HG03575 (cell line): ENCODE data around the gene BNIPL.

Experiments
- ATAC-seq: cut with Tn5 transposase; IDR thresholded peaks from one replicate; pipeline ENCODE4 v1.9.1; 2021; ENCODE audit not compliant: unreplicated experiment, insufficient number of reproducible peaks, low FRiP score; ENCODE audit errors: extremely low read depth

The BNIPL gene

DNA sequence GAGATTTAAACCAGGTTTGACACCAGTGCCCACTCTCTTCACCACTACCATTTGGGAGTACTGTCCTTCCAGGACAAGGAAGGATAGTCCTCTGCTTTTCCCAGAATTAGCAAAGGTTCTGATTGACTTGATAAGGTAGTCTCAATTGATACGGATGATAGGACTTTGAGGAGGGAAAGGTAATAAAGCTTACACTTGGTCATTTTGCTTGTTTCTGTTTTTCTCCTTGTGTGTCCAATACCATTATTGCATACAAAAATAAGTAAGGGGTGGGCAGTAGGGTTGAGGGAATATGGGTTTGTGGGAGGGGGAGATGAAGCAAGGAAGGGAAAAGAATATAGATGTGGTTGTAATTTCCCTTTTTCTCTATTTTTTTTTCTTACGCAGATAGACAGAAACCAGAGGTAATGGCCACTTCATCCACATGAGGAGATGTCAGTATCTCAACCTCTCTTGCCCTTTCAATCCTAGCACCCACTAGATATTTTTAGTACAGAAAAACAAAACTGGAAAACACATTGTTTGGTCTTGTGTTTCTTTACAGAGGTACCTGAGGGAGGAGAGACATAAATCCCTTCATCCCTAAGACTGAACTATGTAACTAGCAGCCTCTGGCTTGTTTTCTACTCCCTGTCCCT, 13.8 kb downstream of the BNIPL start:
- no peak for ATAC-seq

DNA sequence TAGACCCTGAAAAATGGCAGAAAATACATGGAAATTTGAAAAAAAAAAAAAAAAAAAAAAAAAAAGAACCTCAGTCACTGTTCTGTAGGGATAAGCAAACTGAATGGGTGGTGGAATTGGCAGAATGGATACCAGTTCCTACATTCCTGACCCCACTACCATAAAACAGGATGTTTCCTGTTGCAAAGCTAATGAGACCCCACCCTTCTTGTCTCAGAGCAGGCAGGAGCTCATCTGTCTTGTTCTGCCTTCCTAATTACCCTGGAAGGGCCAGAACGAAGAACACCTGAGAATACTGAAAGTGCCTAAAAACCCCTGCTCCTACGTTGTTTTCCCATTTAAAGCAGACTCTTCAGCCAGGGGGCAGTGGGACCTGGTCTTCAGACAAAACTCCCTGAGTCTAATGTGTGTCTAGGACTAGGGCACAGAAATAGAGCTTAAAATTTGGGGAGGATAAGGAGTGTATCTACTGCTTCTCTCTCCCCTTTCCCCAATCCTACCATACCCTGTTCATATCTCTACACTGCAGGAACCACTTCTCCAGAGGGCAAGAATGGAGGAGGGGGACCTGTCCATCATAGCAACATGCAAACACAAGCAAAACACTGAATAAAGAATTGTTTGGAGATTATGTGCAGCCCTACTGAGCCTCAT, 15.1 kb downstream of the BNIPL start:
- ATAC-seq, result no peak

DNA sequence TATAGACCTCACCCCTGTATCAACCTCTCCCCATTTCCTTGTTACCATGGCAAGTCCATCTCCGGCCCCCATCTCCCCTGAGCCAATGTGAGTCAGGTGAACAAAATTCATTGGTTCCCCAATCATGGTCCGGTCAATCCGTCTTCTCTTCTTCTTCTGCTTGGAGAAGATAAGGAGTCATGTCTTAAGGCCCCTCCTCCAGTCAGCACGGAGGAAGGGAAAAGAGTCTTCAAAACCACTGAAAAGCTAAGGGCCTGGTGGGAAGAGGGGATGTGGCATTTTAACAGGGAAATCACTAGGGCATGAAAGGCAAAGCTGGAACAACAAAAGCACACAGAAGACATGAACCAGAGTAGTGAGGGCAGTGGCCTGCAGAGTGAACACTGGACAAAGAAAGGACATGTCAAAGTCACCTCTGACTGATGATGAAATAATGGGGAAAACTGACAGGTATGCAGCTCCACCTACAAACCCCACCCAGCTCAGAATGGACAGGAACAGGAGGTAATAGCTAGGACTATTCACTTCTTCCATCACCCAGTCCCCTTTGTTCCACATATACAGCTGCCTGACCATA, 18.7 kb downstream of the BNIPL start:
- ATAC-seq, result no peak

DNA sequence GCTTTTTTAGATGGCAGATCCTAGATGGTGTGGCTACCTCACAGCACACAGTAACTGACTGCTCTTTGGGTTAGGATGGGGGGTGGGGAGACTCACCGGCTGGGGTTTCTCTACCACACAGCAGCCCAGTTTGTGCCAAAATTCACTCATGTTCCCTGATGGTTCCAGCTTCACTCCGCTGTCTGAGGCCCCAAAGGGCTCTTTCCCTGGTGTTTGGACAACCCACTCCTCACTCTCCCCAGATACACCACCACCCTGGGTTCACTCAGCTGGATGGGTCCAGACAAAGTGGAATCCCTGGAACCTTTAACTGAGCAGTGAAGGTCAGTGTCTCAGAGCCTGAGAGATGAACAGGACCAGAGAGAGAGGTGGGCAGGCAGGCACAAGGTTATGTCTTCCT, 19.2 kb downstream of the BNIPL start:
- ATAC-seq, result no peak

GRCh38 chr1:151056149-151056548, 19.8 kb downstream of the BNIPL start:
- ATAC-seq, result no peak

DNA sequence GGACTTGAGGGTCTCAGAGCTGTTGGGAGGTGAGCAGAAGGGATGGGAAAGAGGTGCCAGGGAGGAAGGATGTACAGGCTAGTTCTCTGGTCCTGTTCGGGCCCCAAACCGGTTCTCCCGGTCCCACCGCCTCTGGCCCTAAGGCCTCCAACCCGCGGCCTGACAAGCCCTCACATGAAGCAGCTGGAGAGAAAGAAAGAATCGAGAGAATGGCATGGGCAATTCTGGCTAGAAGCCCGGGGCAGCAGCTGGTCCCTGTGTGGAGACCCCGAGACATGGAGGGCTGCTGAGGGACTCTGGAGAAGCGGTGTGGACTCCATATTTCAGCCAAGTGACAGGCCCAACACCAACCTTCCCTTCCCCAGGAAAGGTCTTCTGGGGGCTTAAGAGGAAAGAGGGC, 22.3 kb downstream of the BNIPL start:
- ATAC-seq, result no peak

DNA sequence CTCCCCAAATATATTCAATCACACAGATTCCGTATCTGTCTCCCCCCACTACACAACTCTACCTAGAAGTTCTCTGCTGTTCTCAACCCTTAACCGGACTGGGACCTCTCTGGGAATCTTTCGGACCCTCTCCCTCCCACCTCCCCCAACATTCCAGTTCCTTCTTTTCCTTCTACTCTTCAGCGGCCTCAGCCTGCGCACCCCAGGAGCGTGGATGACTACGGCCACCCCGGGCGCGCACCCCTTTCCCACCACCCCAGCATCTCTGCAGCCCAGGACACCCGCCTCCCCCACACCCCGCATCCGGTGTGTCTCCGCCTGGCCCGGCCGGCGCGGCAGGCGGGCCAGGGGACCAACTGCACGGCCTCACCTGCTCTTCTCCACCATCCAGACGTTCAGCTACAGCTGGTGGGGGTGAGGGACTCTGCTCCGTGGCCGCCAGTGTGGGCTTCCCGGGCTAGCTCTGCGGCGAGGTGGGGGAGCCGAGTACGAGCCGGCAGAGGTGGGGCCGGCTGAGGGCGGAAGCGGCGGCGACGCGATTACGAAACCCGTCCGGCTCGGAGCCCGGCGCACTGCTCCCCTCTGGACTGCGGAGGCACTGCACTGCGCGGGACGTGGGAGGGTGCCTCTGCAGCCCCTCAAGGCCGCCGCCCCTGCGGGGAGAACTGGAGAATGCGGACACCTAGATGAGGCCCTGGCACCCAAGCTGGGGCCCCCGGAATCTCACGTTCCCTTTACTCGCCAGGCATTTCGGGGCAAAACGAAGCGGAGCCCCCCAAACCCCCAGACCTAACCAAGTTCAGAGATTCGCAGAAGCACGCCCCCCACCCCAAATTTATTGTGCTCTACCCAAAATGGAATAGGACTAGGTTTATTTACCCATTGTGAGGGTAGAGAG, 23.0 kb downstream of the BNIPL start, which contains the start of gene CDC42SE1:
Gene CDC42SE1, minus strand, starts transcription at position 514 of the 898 bp plus-strand sequence. CDS start 3,892 bp downstream, outside the sequence.
- no peak for ATAC-seq

GRCh38 chr1:151060007-151060656, 23.7 kb downstream of the BNIPL start, which contains the start of gene MLLT11:
Gene MLLT11 (plus strand): TSS chr1:151060397. CDS start chr1:151067225, 6,828 bp downstream.
- ATAC-seq, result no peak

GRCh38 chr1:151060657-151061421, 24.5 kb downstream of the BNIPL start:
- no peak for ATAC-seq

DNA sequence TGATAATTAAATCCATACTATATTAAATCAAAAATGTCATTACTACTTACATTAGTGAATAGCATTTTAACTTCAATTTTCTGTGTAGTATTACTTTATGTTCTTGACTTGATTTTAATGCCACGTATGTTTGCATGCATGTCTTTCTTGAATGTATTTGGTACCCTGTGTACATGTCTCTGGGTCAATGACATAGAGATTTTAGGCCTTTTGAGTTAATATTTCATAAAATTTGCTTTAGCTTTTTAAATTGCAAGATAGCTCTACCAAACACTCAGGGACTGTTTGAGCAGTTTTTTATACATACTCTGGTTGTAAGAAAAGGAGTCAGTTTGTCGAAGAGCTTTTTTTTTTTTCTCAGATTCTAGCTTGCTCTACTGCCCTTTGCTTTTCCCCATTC, 25.3 kb downstream of the BNIPL start:
- no peak for ATAC-seq

GRCh38 chr1:151062741-151063371, 26.5 kb downstream of the BNIPL start:
- ATAC-seq, result no peak

DNA sequence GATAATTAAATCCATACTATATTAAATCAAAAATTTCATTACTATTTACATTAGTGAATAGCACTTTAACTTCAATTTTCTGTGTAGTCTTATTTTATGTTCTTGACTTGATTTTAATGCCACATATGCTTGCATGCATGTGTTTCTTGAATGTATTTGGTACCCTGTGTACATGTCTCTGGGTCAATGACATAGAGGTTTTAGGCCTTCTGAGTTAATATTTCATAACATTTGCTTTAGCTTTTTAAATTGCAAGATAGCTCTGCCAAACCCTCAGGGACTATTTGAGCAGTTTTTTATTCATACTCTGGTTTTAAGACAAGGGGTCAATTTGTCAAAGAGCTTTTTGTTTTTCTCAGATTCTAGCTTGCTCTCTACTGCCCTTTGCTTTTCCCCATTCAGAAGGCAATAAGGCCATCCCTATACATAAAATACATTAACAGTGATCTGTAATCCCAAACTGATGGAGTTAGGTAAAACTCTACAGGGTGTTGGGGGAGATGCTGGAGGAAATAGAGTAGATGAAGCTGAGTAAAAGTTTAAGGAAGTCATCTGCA, 28.8 kb downstream of the BNIPL start:
- no peak for ATAC-seq

- no peak for ATAC-seq
Observed at GRCh38 chr1:151067185-151067584, 30.8 kb downstream of the BNIPL start.

DNA sequence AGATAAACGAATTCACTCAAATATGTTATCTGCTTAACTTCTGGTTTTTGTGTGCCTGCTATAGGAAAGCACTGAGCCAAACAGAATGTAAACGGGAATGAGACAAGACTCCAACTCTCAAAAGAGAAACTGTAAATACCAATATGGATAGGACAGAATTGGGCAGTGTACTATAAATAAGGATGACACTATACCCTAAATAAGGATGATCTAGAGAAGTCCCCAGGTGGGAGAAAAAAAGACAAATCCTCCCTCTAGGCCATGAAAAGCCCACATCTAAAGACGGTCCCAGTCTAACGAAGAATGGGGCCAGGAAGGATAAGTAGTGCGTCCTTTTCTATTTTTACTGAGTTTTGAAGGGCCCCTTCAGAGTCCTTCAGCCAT, 32.7 kb downstream of the BNIPL start:
- ATAC-seq, result no peak

DNA sequence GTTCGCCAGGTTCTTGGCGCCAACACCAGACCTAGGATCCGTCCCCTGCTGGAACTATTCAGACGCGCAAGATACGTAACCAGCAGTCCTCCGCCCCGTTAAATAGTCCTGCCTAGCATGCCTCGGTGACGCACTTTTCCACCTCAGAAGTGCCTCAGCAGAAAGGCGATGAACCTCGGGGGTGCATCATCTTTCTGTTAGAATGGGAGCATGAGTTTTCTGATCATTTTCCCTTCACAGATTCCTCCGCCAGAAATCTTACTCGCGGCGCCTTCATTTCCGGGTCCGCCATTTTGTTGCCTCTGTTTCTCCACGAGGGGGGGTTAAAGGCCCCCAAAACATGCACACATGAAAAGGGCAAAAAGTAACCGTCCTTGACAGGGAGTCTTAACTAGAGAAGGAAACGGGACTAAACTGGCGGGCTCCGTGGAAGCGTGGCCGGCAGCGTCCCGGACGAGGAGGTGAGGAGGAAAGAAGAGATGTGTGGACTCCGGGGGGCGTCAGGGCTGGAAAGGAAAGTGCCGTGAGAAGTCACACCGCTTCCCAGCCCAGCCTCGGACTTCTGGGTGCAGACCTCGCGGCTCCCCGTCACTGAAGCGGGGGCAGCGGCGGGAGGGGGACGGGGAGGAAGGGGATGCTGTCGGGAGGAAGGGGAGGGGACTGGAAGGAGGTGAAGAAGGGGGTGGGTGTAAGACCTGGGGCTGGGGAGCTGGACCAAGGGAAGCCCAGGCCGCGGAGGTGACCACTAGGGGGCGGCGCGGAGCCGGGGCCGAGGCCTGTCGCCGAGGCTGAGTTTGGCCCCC, 34.3 kb downstream of the BNIPL start, which contains the start of gene GABPB2:
Gene GABPB2, plus strand, starts transcription at position 288 of the 803 bp plus-strand sequence. CDS start 17,429 bp downstream, outside the sequence.
- ATAC-seq, result no peak

- ATAC-seq, result no peak
Observed at GRCh38 chr1:151072224-151072623, 35.8 kb downstream of the BNIPL start.
